A549 (cell line): Measurements from ENCODE around the gene FOXP3. TPM values are rescaled to one million over a fixed set of nuclear protein-coding genes. Genes with fewer than 3 reads are reported as not detected.

Experiments
- HDAC2 ChIP-seq: fragments of 200-600 bp; sonication (generic); IDR thresholded peaks from 2 replicates; pipeline ENCODE4 v1.6.1; 2016
- REST ChIP-seq: fragments of 200-600 bp; sonication (generic); IDR thresholded peaks from 2 replicates; pipeline ENCODE4 v1.6.1; 2016; ENCODE audit warnings: antibody characterized with exemption, mild to moderate bottlenecking, moderate library complexity
- polyA plus RNA-seq, 4 experiments: library from polyadenylated mRNA; depleted of rRNA in 3 of 4; stranded (reverse); fragments of >200 nt; fragmentation: RNase III in 1 of 4; extraction: RNeasy Plus Mini Kit Qiagen cat#74134 plus additional on column Dnase treatment in 1 of 4; gene quantifications; 2 replicates in 3 of 4; 3 replicates in 1 of 4; pipeline ENCODE4 v1.2.3, GENCODE V29; 2011 to 2017

The FOXP3 gene
- polyA plus RNA-seq, 2 of the 4 experiments (the other 2 are of a cell fraction) = 0.04 to 0.13 TPM

- TF ChIP-seq REST (no peak), HDAC2 (no peak)
Observed at GRCh38 chrX:49202022-49202421, 62.5 kb downstream of the FOXP3 start (continued).

Other genes starting within 250 kb of the FOXP3 start
- gene TFE3, start 221.4 kb downstream of the FOXP3 start, polyA plus RNA-seq (2011; rRNA removed) = 16.1 and 27.3 TPM in 2 replicates
- 53.8 to 57.3 TPM (median 56.3 TPM) in 3 replicates for gene TFE3, start 221.4 kb downstream of the FOXP3 start, polyA plus RNA-seq (2017; fragmentation: RNase III; extraction: RNeasy Plus Mini Kit Qiagen cat#74134 plus additional on column Dnase treatment)
- 1.6 and 2.0 TPM in 2 replicates for gene CCDC120, start 205.7 kb downstream of the FOXP3 start, polyA plus RNA-seq (2011; rRNA removed)
- 3.2 to 4.1 TPM (median 4.0 TPM) in 3 replicates for gene CCDC120, start 205.7 kb downstream of the FOXP3 start, polyA plus RNA-seq (2017; fragmentation: RNase III; extraction: RNeasy Plus Mini Kit Qiagen cat#74134 plus additional on column Dnase treatment)
- gene PRAF2, start 190.7 kb downstream of the FOXP3 start, polyA plus RNA-seq (2011; rRNA removed) = 13.6 and 17.0 TPM in 2 replicates
- 29.9 to 37.7 TPM (median 35.4 TPM) in 3 replicates for gene PRAF2, start 190.7 kb downstream of the FOXP3 start, polyA plus RNA-seq (2017; fragmentation: RNase III; extraction: RNeasy Plus Mini Kit Qiagen cat#74134 plus additional on column Dnase treatment)
- 55.5 and 80.1 TPM in 2 replicates for gene WDR45, start 184.8 kb downstream of the FOXP3 start, polyA plus RNA-seq (2011; rRNA removed)
- gene WDR45, start 184.8 kb downstream of the FOXP3 start, polyA plus RNA-seq (2017; fragmentation: RNase III; extraction: RNeasy Plus Mini Kit Qiagen cat#74134 plus additional on column Dnase treatment) = 33.8 to 41.5 TPM (median 37.7 TPM) in 3 replicates
- gene GPKOW, start 141.0 kb downstream of the FOXP3 start, polyA plus RNA-seq (2011; rRNA removed) = 34.4 and 40.7 TPM in 2 replicates
- 22.0 to 24.9 TPM (median 24.1 TPM) in 3 replicates for gene GPKOW, start 141.0 kb downstream of the FOXP3 start, polyA plus RNA-seq (2017; fragmentation: RNase III; extraction: RNeasy Plus Mini Kit Qiagen cat#74134 plus additional on column Dnase treatment)
- gene MAGIX, start 102.0 kb downstream of the FOXP3 start, polyA plus RNA-seq (2011; rRNA removed) = 1.1 and 1.2 TPM in 2 replicates
- 2.2 to 3.0 TPM (median 2.5 TPM) in 3 replicates for gene MAGIX, start 102.0 kb downstream of the FOXP3 start, polyA plus RNA-seq (2017; fragmentation: RNase III; extraction: RNeasy Plus Mini Kit Qiagen cat#74134 plus additional on column Dnase treatment)
- gene PLP2, start 92.8 kb downstream of the FOXP3 start, polyA plus RNA-seq (2011; rRNA removed) = 209 and 277 TPM in 2 replicates
- 162 to 168 TPM (median 164 TPM) in 3 replicates for gene PLP2, start 92.8 kb downstream of the FOXP3 start, polyA plus RNA-seq (2017; fragmentation: RNase III; extraction: RNeasy Plus Mini Kit Qiagen cat#74134 plus additional on column Dnase treatment)
- gene PRICKLE3, start 78.3 kb downstream of the FOXP3 start, polyA plus RNA-seq (2011; rRNA removed) = 7.9 and 9.3 TPM in 2 replicates
- 12.9 to 14.1 TPM (median 14.0 TPM) in 3 replicates for gene PRICKLE3, start 78.3 kb downstream of the FOXP3 start, polyA plus RNA-seq (2017; fragmentation: RNase III; extraction: RNeasy Plus Mini Kit Qiagen cat#74134 plus additional on column Dnase treatment)
- 1.3 and 1.7 TPM in 2 replicates for gene SYP, start 64.5 kb downstream of the FOXP3 start, polyA plus RNA-seq (2011; rRNA removed)
- 3.3 to 4.0 TPM (median 3.8 TPM) in 3 replicates for gene SYP, start 64.5 kb downstream of the FOXP3 start, polyA plus RNA-seq (2017; fragmentation: RNase III; extraction: RNeasy Plus Mini Kit Qiagen cat#74134 plus additional on column Dnase treatment)
- not detected in 2 replicates for gene CACNA1F, start 31.4 kb downstream of the FOXP3 start, polyA plus RNA-seq (2011; rRNA removed)
- gene CACNA1F, start 31.4 kb downstream of the FOXP3 start, polyA plus RNA-seq (2017; fragmentation: RNase III; extraction: RNeasy Plus Mini Kit Qiagen cat#74134 plus additional on column Dnase treatment) = not detected in 3 replicates
- 8.8 and 11.4 TPM in 2 replicates for gene CCDC22, start 29.2 kb downstream of the FOXP3 start, polyA plus RNA-seq (2011; rRNA removed)
- gene CCDC22, start 29.2 kb downstream of the FOXP3 start, polyA plus RNA-seq (2017; fragmentation: RNase III; extraction: RNeasy Plus Mini Kit Qiagen cat#74134 plus additional on column Dnase treatment) = 10.8 to 11.8 TPM (median 10.9 TPM) in 3 replicates
- gene PPP1R3F, start 5.1 kb upstream of the FOXP3 start, polyA plus RNA-seq (2011; rRNA removed) = 2.7 and 3.0 TPM in 2 replicates
- 3.5 to 6.1 TPM (median 5.2 TPM) in 3 replicates for gene PPP1R3F, start 5.1 kb upstream of the FOXP3 start, polyA plus RNA-seq (2017; fragmentation: RNase III; extraction: RNeasy Plus Mini Kit Qiagen cat#74134 plus additional on column Dnase treatment)
- not detected in 2 replicates for gene GAGE10, start 38.9 kb upstream of the FOXP3 start, polyA plus RNA-seq (2011; rRNA removed)
- gene GAGE10, start 38.9 kb upstream of the FOXP3 start, polyA plus RNA-seq (2017; fragmentation: RNase III; extraction: RNeasy Plus Mini Kit Qiagen cat#74134 plus additional on column Dnase treatment) = not detected in 3 replicates
- not detected in 2 replicates for gene GAGE12J, start 57.3 kb upstream of the FOXP3 start, polyA plus RNA-seq (2011; rRNA removed)
- gene GAGE12J, start 57.3 kb upstream of the FOXP3 start, polyA plus RNA-seq (2017; fragmentation: RNase III; extraction: RNeasy Plus Mini Kit Qiagen cat#74134 plus additional on column Dnase treatment) = not detected in 3 replicates
- gene GAGE13, start 66.9 kb upstream of the FOXP3 start, polyA plus RNA-seq (2011; rRNA removed) = not detected in 2 replicates
- not detected in 3 replicates for gene GAGE13, start 66.9 kb upstream of the FOXP3 start, polyA plus RNA-seq (2017; fragmentation: RNase III; extraction: RNeasy Plus Mini Kit Qiagen cat#74134 plus additional on column Dnase treatment)